ENCODE data around the gene UGT3A2. TPM values are rescaled to one million over a fixed set of nuclear protein-coding genes. Genes with fewer than 3 reads are reported as not detected.

Gene UGT3A2
- total and polyA plus RNA-seq, 2 donors: 0.30 to 6.8 TPM

- Histone ChIP-seq H3K27ac (ENCODE audit: low read depth in 1 of 2, low read length in 1 of 2) (no peak overlapping the region), H3K4me1 (ENCODE audit: control insufficient read depth in 2 of 2, insufficient read depth in 2 of 2, low read length in 2 of 2) (peaks cover 54 to 70% of the 10 kb centered on the region in 2 donors), H3K9me3 (ENCODE audit: control insufficient read depth in 2 of 2, insufficient read depth in 1 of 2, low read length in 1 of 2) (no peaks in the 10 kb centered on the region), H3K36me3 (ENCODE audit: control insufficient read depth in 2 of 2, insufficient read depth in 2 of 2, low read length in 1 of 2) (no peaks in the 10 kb centered on the region), H3K27me3 (ENCODE audit: control insufficient read depth in 2 of 2, insufficient read depth in 1 of 2, low read length in 1 of 2) (no peaks in the 10 kb centered on the region), H3K4me3 (ENCODE audit: low read length in 2 of 2) (no peak overlapping the region)
- WGBS: 81% methylated on average over 2 of the region's 2 CpGs
- DNase-seq (ENCODE audit: low read depth in 6 of 9, low spot score in 9 of 9): no peak
These were observed 9.3 kb downstream of the UGT3A2 start for GRCh38 chr5:36057386-36057785.

GRCh38 chr5:36056422-36056821 lies 10.3 kb downstream of the UGT3A2 start:
- Histone ChIP-seq H3K27ac (ENCODE audit: low read depth in 1 of 2, low read length in 1 of 2) (peak overlapping the region in 1 of 2 donors; percentile 27), H3K9me3 (ENCODE audit: control insufficient read depth in 2 of 2, insufficient read depth in 1 of 2, low read length in 1 of 2) (no peaks in the 10 kb centered on the region), H3K4me3 (ENCODE audit: low read length in 2 of 2) (no peak overlapping the region), H3K27me3 (ENCODE audit: control insufficient read depth in 2 of 2, insufficient read depth in 1 of 2, low read length in 1 of 2) (no peaks in the 10 kb centered on the region), H3K36me3 (ENCODE audit: control insufficient read depth in 2 of 2, insufficient read depth in 2 of 2, low read length in 1 of 2) (peaks cover 0 to under 1% of the 10 kb centered on the region in 2 donors), H3K4me1 (ENCODE audit: control insufficient read depth in 2 of 2, insufficient read depth in 2 of 2, low read length in 2 of 2) (peaks cover 54 to 72% of the 10 kb centered on the region in 2 donors)
- WGBS: 80% methylated on average over 5 of the region's 5 CpGs
- no peak for DNase-seq (ENCODE audit: low read depth in 6 of 9, low spot score in 9 of 9)

GRCh38 chr5:36055984-36056383 lies 10.7 kb downstream of the UGT3A2 start:
- peaks cover 0 to 2% of the 10 kb centered on the region in 2 donors for H3K36me3 ChIP-seq (ENCODE audit: control insufficient read depth in 2 of 2, insufficient read depth in 2 of 2, low read length in 1 of 2)
- 93% methylated on average over 5 of the region's 5 CpGs for WGBS
- H3K9me3 ChIP-seq (ENCODE audit: control insufficient read depth in 2 of 2, insufficient read depth in 1 of 2, low read length in 1 of 2): no peaks in the 10 kb centered on the region
- H3K4me3 ChIP-seq (ENCODE audit: low read length in 2 of 2): no peak overlapping the region
- no peaks in the 10 kb centered on the region for H3K27me3 ChIP-seq (ENCODE audit: control insufficient read depth in 2 of 2, insufficient read depth in 1 of 2, low read length in 1 of 2)
- peaks cover 54 to 72% of the 10 kb centered on the region in 2 donors for H3K4me1 ChIP-seq (ENCODE audit: control insufficient read depth in 2 of 2, insufficient read depth in 2 of 2, low read length in 2 of 2)
- DNase-seq (ENCODE audit: low read depth in 6 of 9, low spot score in 9 of 9): no peak
- H3K27ac ChIP-seq (ENCODE audit: low read depth in 1 of 2, low read length in 1 of 2): peak overlapping the region in 1 of 2 donors; percentile 27

- no peak overlapping the region for H3K4me3 ChIP-seq (ENCODE audit: low read length in 2 of 2)
- H3K4me1 ChIP-seq (ENCODE audit: control insufficient read depth in 2 of 2, insufficient read depth in 2 of 2, low read length in 2 of 2): peaks cover 48 to 59% of the 10 kb centered on the region in 2 donors
- WGBS: 1% methylated on average over 3 of the region's 3 CpGs
- peaks cover 0 to 5% of the 10 kb centered on the region in 2 donors for H3K36me3 ChIP-seq (ENCODE audit: control insufficient read depth in 2 of 2, insufficient read depth in 2 of 2, low read length in 1 of 2)
- no peaks in the 10 kb centered on the region for H3K9me3 ChIP-seq (ENCODE audit: control insufficient read depth in 2 of 2, insufficient read depth in 1 of 2, low read length in 1 of 2)
- peak in 6 of 9 donors; percentile 37 to 78 (median 48) for DNase-seq (ENCODE audit: low read depth in 6 of 9, low spot score in 9 of 9)
- peak overlapping the region in 1 of 2 donors; percentile 57 for H3K27ac ChIP-seq (ENCODE audit: low read depth in 1 of 2, low read length in 1 of 2)
- no peaks in the 10 kb centered on the region for H3K27me3 ChIP-seq (ENCODE audit: control insufficient read depth in 2 of 2, insufficient read depth in 1 of 2, low read length in 1 of 2)
These were observed 12.0 kb downstream of the UGT3A2 start for GRCh38 chr5:36054647-36055046.

GRCh38 chr5:36052538-36052937 lies 14.1 kb downstream of the UGT3A2 start:
- H3K27me3 ChIP-seq (ENCODE audit: control insufficient read depth in 2 of 2, insufficient read depth in 1 of 2, low read length in 1 of 2): no peaks in the 10 kb centered on the region
- H3K36me3 ChIP-seq (ENCODE audit: control insufficient read depth in 2 of 2, insufficient read depth in 2 of 2, low read length in 1 of 2): peaks cover 0 to 20% of the 10 kb centered on the region in 2 donors
- H3K9me3 ChIP-seq (ENCODE audit: control insufficient read depth in 2 of 2, insufficient read depth in 1 of 2, low read length in 1 of 2): no peaks in the 10 kb centered on the region
- no peak overlapping the region for H3K4me3 ChIP-seq (ENCODE audit: low read length in 2 of 2)
- H3K27ac ChIP-seq (ENCODE audit: low read depth in 1 of 2, low read length in 1 of 2): no peak overlapping the region
- no peak for DNase-seq (ENCODE audit: low read depth in 6 of 9, low spot score in 9 of 9)
- H3K4me1 ChIP-seq (ENCODE audit: control insufficient read depth in 2 of 2, insufficient read depth in 2 of 2, low read length in 2 of 2): peaks cover 34 to 43% of the 10 kb centered on the region in 2 donors

GRCh38 chr5:36049949-36050348 lies 16.7 kb downstream of the UGT3A2 start:
- 85% methylated on average over 4 of the region's 4 CpGs for WGBS
- DNase-seq (ENCODE audit: low read depth in 6 of 9, low spot score in 9 of 9): no peak
- H3K27ac ChIP-seq (ENCODE audit: low read depth in 1 of 2, low read length in 1 of 2): no peak overlapping the region
- no peaks in the 10 kb centered on the region for H3K9me3 ChIP-seq (ENCODE audit: control insufficient read depth in 2 of 2, insufficient read depth in 1 of 2, low read length in 1 of 2)
- H3K4me3 ChIP-seq (ENCODE audit: low read length in 2 of 2): no peak overlapping the region
- H3K4me1 ChIP-seq (ENCODE audit: control insufficient read depth in 2 of 2, insufficient read depth in 2 of 2, low read length in 2 of 2): peaks cover 21 to 25% of the 10 kb centered on the region in 2 donors
- peaks cover 0 to 20% of the 10 kb centered on the region in 2 donors for H3K36me3 ChIP-seq (ENCODE audit: control insufficient read depth in 2 of 2, insufficient read depth in 2 of 2, low read length in 1 of 2)
- H3K27me3 ChIP-seq (ENCODE audit: control insufficient read depth in 2 of 2, insufficient read depth in 1 of 2, low read length in 1 of 2): no peaks in the 10 kb centered on the region

- Histone ChIP-seq H3K4me3 (ENCODE audit: low read length in 2 of 2) (no peak overlapping the region), H3K36me3 (ENCODE audit: control insufficient read depth in 2 of 2, insufficient read depth in 2 of 2, low read length in 1 of 2) (peaks cover 0 to 20% of the 10 kb centered on the region in 2 donors), H3K4me1 (ENCODE audit: control insufficient read depth in 2 of 2, insufficient read depth in 2 of 2, low read length in 2 of 2) (peaks cover 0 to 5% of the 10 kb centered on the region in 2 donors), H3K27me3 (ENCODE audit: control insufficient read depth in 2 of 2, insufficient read depth in 1 of 2, low read length in 1 of 2) (no peaks in the 10 kb centered on the region), H3K27ac (ENCODE audit: low read depth in 1 of 2, low read length in 1 of 2) (no peak overlapping the region), H3K9me3 (ENCODE audit: control insufficient read depth in 2 of 2, insufficient read depth in 1 of 2, low read length in 1 of 2) (no peaks in the 10 kb centered on the region)
- 95% methylated on average over 3 of the region's 3 CpGs for WGBS
- DNase-seq (ENCODE audit: low read depth in 6 of 9, low spot score in 9 of 9): no peak
These were observed 19.1 kb downstream of the UGT3A2 start for GRCh38 chr5:36047384-36048160.

- H3K36me3 ChIP-seq (ENCODE audit: control insufficient read depth in 2 of 2, insufficient read depth in 2 of 2, low read length in 1 of 2): peaks cover 0 to 18% of the 10 kb centered on the region in 2 donors
These were observed 20.8 kb downstream of the UGT3A2 start for GRCh38 chr5:36045895-36046294.

GRCh38 chr5:36041537-36041845 lies 25.2 kb downstream of the UGT3A2 start:
- Histone ChIP-seq H3K36me3 (ENCODE audit: control insufficient read depth in 2 of 2, insufficient read depth in 2 of 2, low read length in 1 of 2) (no peaks in the 10 kb centered on the region), H3K4me3 (ENCODE audit: low read length in 2 of 2) (no peak overlapping the region), H3K4me1 (ENCODE audit: control insufficient read depth in 2 of 2, insufficient read depth in 2 of 2, low read length in 2 of 2) (no peaks in the 10 kb centered on the region), H3K27me3 (ENCODE audit: control insufficient read depth in 2 of 2, insufficient read depth in 1 of 2, low read length in 1 of 2) (no peaks in the 10 kb centered on the region), H3K27ac (ENCODE audit: low read depth in 1 of 2, low read length in 1 of 2) (no peak overlapping the region), H3K9me3 (ENCODE audit: control insufficient read depth in 2 of 2, insufficient read depth in 1 of 2, low read length in 1 of 2) (no peaks in the 10 kb centered on the region)
- no peak for DNase-seq (ENCODE audit: low read depth in 6 of 9, low spot score in 9 of 9)

More at GRCh38 chr5:36045895-36046294, 20.8 kb downstream of the UGT3A2 start:
- no peaks in the 10 kb centered on the region for H3K9me3 ChIP-seq (ENCODE audit: control insufficient read depth in 2 of 2, insufficient read depth in 1 of 2, low read length in 1 of 2)
- H3K27ac ChIP-seq (ENCODE audit: low read depth in 1 of 2, low read length in 1 of 2): no peak overlapping the region
- DNase-seq (ENCODE audit: low read depth in 6 of 9, low spot score in 9 of 9): no peak
- no peaks in the 10 kb centered on the region for H3K4me1 ChIP-seq (ENCODE audit: control insufficient read depth in 2 of 2, insufficient read depth in 2 of 2, low read length in 2 of 2)
- H3K27me3 ChIP-seq (ENCODE audit: control insufficient read depth in 2 of 2, insufficient read depth in 1 of 2, low read length in 1 of 2): no peaks in the 10 kb centered on the region
- no peak overlapping the region for H3K4me3 ChIP-seq (ENCODE audit: low read length in 2 of 2)
- 82% methylated on average over 3 of the region's 3 CpGs for WGBS

Data from thymus (tissue), 11 donors.